Ovary (tissue), 3 donors: Measurements from ENCODE around the gene MAP3K12.

Source experiments
- CTCF ChIP-seq, 3 donors: fragments of 450-650 bp in 2 of 3; fragments of 200-600 bp in 1 of 3; IDR thresholded peaks; one replicate each; pipeline versions ENCODE4 v1.5.1 to v1.8.0; 2016 to 2022; ENCODE audit warnings: antibody characterized with exemption in 3 of 3, mild to moderate bottlenecking in 1 of 3
- POLR2A ChIP-seq: fragments of 450-650 bp; IDR thresholded peaks from one replicate; pipeline ENCODE4 v1.6.1; 2017; ENCODE audit warnings: antibody characterized with exemption, mild to moderate bottlenecking, moderate library complexity
- donor health status: DM: no; HTN: no; CAD: no.

DNA sequence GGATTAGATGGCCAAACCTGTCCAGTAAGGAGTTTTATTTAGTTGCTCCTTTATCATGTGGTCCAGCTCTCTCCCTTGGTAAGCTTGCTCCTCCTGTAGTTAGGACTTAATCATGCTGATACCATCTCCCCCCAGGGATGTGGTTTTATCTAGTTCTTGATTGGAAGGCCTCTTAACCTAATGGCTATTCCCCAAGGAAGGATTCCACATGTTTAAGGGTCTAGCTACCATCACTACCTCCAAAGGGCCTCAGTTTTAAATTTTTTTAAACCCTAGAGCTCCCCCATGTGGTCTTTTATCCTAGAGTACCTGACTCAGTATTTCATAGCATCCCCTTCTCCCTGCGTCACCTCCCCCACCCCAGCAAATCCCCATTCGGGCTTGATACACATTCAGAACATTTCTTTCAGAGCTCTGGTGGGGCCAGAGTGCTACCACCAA lies 22.5 kb downstream of the MAP3K12 start:
- no peak for TF ChIP-seq CTCF (IDR thresholded peaks at IDR 0.05)
- TF ChIP-seq POLR2A: no peak
